Adipose tissue (tissue), 3 donors: ENCODE results near the gene ARHGAP22. TPM values are rescaled to one million over a fixed set of nuclear protein-coding genes. Genes with fewer than 3 reads are reported as not detected.

ENCODE experiments used
- H3K27ac ChIP-seq: one replicate; pipeline ENCODE4 v1.5.1; 2013; ENCODE audit warnings: low read depth, low read length
- WGBS, 3 donors: extraction: QIAGEN DNeasy Blood & Tissue Kit; methylation state at CpG; one replicate each; pipeline ENCODE4 v1.1.7; 2013; 5-methylcytosine and 5-hydroxymethylcytosine counted together
- polyA plus RNA-seq, 3 donors: library from polyadenylated mRNA; stranded (reverse); fragments of 200-250 nt; gene quantifications; one replicate each; pipeline ENCODE4 v1.2.3, GENCODE V29; 2013
- donor health status: healthy with polysubstance abuse.
- donor health status: Bipolar disorder and iron deficiency.
- donor health status: healthy.

The ARHGAP22 gene
- polyA plus RNA-seq, 3 donors = 0.56 to 2.9 (median 0.98) TPM

DNA sequence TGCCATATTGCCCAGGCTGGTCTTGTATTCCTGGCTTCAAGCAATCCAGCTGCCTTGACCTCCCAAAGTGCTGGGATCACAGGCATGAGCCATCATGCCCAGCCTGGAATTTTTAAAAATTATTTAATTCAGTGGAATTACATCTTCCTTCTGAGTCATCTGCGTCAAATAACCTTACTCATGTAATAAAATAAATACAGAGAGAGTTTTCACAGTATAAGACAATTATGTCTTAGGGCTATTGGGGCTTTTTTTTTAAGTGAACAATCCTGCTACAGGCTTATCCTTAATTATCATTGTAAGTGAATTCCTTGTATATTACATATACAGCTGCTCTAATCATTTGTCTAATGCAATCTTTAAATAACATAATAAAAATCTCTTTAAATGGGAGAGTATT, 190.1 kb downstream of the ARHGAP22 start:
- no peak overlapping the region for H3K27ac ChIP-seq
- 89 to 100% (median 97%) methylated on average over 1 of the region's 1 CpG for WGBS, 3 donors

GRCh38 chr10:48414160-48414559, 190.7 kb downstream of the ARHGAP22 start:
- WGBS, 3 donors = 95 to 100% (median 96%) methylated on average over 1 of the region's 1 CpG
- no peak overlapping the region for H3K27ac ChIP-seq

DNA sequence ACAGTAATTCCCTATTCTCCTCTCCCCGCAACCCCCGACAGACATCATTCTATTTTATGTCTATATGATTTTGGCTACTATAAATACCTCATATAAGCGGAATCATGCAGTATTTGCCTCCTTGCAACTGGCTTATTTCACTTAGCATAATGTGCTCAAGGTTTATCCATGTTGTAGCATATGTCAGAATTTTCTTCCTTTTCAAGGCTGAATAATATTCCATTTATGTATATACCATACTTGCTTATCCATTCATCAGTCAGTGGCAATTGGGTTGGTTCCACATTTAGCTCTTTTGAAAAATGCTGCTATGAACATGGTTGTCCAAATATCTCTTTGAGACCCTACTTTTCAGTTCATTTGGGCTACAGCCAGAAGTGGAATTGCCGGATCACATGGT, 191.9 kb downstream of the ARHGAP22 start:
- 98 to 99% (median 99%) methylated on average over 4 of the region's 4 CpGs for WGBS, 3 donors
- H3K27ac ChIP-seq = no peak overlapping the region

- H3K27ac ChIP-seq = no peak overlapping the region
- 96 to 98% (median 96%) methylated on average over 3 of the region's 3 CpGs for WGBS, 3 donors
These were observed 192.8 kb downstream of the ARHGAP22 start for GRCh38 chr10:48412081-48412480.

- H3K27ac ChIP-seq = no peak overlapping the region
- 95 to 100% (median 99%) methylated on average over 2 of the region's 2 CpGs for WGBS, 3 donors
These were observed 193.4 kb downstream of the ARHGAP22 start for GRCh38 chr10:48411510-48411909.

GRCh38 chr10:48410503-48410902, 194.4 kb downstream of the ARHGAP22 start:
- H3K27ac ChIP-seq = no peak overlapping the region
- 97% methylated on average over 6 of the region's 6 CpGs for WGBS, 3 donors

DNA sequence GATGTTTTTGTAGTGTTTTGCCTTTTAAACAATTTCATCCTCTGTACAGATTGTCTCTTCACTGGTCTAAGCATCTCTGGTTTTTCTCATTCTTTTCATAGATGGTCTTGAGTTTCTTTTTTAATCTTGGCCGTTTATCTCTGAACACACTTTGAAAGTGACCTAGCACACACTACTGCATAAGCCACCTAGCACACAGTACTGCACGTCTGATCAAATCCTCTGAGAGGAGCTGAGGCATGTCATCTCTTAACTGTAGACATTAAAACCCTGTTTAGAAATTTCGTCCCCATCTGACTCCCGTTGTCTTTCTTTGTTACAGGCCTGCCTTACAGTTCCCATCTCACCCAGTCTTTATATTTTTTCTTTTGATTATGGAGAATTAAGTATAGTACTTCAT, 198.2 kb downstream of the ARHGAP22 start:
- 88 to 93% (median 92%) methylated on average over 4 of the region's 4 CpGs for WGBS, 3 donors
- no peak overlapping the region for H3K27ac ChIP-seq

DNA sequence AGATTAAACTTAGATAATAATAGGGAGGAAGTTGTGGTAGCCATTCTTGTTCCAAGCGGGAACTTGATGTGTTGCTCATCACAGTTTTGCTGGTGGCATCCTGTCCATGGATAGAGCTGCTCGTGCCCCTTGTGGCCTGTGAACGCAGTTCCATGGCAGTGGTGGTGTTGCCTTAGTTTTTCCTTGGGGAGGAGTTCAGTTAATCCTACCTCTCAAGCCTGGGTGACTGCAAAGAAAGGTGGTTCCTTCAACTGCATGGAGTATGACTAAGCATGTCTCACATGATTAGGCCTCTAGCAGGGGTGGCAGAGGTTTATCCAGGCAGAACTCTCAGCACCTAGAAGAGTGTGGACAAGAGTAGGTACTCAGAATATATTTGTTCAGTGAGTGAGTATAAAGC, 198.7 kb downstream of the ARHGAP22 start:
- no peak overlapping the region for H3K27ac ChIP-seq
- WGBS, 3 donors = 37 to 98% (median 74%) methylated on average over 3 of the region's 3 CpGs

- H3K27ac ChIP-seq = no peak overlapping the region
- 43 to 91% (median 53%) methylated on average over 4 of the region's 4 CpGs for WGBS, 3 donors
These were observed 200.2 kb downstream of the ARHGAP22 start for GRCh38 chr10:48404646-48405045.

- no peak overlapping the region for H3K27ac ChIP-seq
These were observed 204.0 kb downstream of the ARHGAP22 start for GRCh38 chr10:48400850-48401220.

GRCh38 chr10:48400129-48400849, 204.6 kb downstream of the ARHGAP22 start:
- H3K27ac ChIP-seq = no peak overlapping the region
- 48 to 77% (median 70%) methylated on average over 3 of the region's 3 CpGs for WGBS, 3 donors

More at GRCh38 chr10:48400850-48401220, 204.0 kb downstream of the ARHGAP22 start:
- WGBS, 3 donors = 88 to 95% (median 94%) methylated on average over 1 of the region's 1 CpG

- WGBS, 3 donors = 79 to 93% (median 90%) methylated on average over 1 of the region's 1 CpG
- H3K27ac ChIP-seq = no peak overlapping the region
These were observed 205.3 kb downstream of the ARHGAP22 start for GRCh38 chr10:48399551-48399950.

- H3K27ac ChIP-seq = no peak overlapping the region
- 74 to 79% (median 79%) methylated on average over 5 of the region's 5 CpGs for WGBS, 3 donors
These were observed 205.8 kb downstream of the ARHGAP22 start for GRCh38 chr10:48399056-48399541.

- 82 to 90% (median 88%) methylated on average over 4 of the region's 4 CpGs for WGBS, 3 donors
- H3K27ac ChIP-seq = no peak overlapping the region
These were observed 206.6 kb downstream of the ARHGAP22 start for GRCh38 chr10:48398261-48398660.

Other genes starting within 250 kb of the ARHGAP22 start
- gene WDFY4, start 79.8 kb upstream of the ARHGAP22 start, polyA plus RNA-seq = 1 to 10 TPM in 1 of 3 donors, under 1 TPM in 2; 0.34 to 2.1 (median 0.54) TPM